Ovary (tissue), 3 donors: ENCODE measurements around the gene MYO3A.

Source experiments
- EP300 ChIP-seq: sonication (generic); formaldehyde crosslinking; IDR thresholded peaks from one replicate; pipeline ENCODE4 v1.6.1; 2017; ENCODE audit warnings: antibody characterized with exemption
- POLR2A ChIP-seq: fragments of 450-650 bp; IDR thresholded peaks from one replicate; pipeline ENCODE4 v1.6.1; 2017; ENCODE audit warnings: antibody characterized with exemption, mild to moderate bottlenecking, moderate library complexity
- TF ChIP-seq, protein P1 (sequence below), 3 donors: fragments of 450-650 bp in 2 of 3; fragments of 200-600 bp in 1 of 3; IDR thresholded peaks; one replicate each; pipeline versions ENCODE4 v1.5.1 to v1.8.0; 2016 to 2022; ENCODE audit warnings: antibody characterized with exemption in 3 of 3, mild to moderate bottlenecking in 1 of 3
- donor health status: DM: no; HTN: no; CAD: no.

DNA sequence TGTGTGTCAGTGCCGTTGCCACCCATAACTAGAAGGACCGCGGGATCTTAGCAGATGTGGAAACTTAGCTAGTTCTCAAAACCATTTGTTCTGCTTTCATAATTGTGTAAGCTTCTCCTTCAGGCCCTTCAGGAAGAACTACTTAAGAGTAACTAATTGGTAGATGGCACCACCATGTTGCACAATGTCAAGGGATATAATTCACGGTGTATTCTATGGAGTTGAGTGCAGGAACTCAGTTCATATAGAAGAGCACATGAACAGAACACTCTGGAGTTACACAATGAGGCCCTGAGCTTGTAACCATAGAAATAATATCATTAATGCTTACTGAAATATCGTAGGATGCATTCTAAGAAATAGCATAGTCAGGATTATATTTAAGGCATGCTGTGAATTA lies 156.0 kb downstream of the MYO3A start:
- TF ChIP-seq, protein P1, sequence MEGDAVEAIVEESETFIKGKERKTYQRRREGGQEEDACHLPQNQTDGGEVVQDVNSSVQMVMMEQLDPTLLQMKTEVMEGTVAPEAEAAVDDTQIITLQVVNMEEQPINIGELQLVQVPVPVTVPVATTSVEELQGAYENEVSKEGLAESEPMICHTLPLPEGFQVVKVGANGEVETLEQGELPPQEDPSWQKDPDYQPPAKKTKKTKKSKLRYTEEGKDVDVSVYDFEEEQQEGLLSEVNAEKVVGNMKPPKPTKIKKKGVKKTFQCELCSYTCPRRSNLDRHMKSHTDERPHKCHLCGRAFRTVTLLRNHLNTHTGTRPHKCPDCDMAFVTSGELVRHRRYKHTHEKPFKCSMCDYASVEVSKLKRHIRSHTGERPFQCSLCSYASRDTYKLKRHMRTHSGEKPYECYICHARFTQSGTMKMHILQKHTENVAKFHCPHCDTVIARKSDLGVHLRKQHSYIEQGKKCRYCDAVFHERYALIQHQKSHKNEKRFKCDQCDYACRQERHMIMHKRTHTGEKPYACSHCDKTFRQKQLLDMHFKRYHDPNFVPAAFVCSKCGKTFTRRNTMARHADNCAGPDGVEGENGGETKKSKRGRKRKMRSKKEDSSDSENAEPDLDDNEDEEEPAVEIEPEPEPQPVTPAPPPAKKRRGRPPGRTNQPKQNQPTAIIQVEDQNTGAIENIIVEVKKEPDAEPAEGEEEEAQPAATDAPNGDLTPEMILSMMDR (IDR thresholded peaks at IDR 0.05) = no peak
- TF ChIP-seq EP300 (no peak), POLR2A (no peak)
